Stimulated activated CD8-positive, alpha-beta memory T cell treated with anti-CD3 and anti-CD28 coated beads, Interleukin-7, amount 100 ng/mL, for 4 hours (primary cell): ENCODE measurements around the gene SEPTIN8.

Source experiments
- DNase-seq, 2 donors: peaks; one replicate each; pipeline ENCODE4 v3.0.0-alpha.2; 2020; ENCODE audit warnings: low read depth in 2 of 2

The SEPTIN8 gene

DNA sequence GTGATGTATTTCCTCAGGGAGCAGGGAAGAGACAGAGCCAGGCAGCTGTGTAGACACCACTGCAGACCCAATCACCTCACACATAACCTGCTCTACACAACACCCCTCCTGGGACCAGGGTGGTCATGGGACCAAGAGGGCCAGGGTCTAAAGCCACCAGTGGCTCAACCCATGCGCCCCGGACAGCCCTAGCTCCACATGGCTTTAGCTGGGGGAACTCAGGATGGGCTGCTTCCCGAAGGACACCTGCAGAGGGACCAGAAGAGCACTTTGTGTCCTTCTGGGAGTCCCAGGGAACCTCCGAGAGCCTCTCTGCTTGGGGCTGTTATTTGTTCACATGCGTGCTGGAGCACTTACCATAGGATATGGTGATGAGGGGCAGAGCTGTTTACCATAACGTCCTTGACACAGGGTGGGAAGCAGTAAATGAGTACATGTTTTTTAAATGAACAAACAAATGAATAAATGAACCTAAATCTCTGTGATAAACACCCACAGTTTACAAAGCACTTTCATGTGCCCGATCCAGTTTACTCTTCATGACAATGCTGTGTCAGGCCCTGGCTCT, 12.3 kb downstream of the SEPTIN8 start:
- no peak for DNase-seq

DNA sequence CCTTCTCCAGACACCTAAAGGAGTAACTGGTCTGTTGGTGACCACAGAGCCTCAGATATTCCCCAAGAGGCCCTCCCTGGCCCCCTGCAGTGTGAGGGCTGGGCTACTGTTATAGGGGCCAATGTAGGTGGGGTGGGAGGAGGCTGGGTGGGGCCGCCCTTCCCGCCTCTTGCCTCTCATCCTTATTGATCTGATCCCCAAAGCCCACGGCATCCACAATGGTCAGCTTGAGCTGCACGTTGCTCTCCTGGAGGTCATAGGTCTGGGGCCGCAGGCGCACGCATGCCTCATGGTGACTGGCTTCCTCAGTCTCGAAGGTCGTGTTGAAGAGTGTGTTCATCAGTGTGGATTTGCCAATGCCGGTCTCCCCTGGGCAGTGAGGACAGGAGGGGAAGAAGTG, 13.0 kb downstream of the SEPTIN8 start:
- no peak for DNase-seq

DNA sequence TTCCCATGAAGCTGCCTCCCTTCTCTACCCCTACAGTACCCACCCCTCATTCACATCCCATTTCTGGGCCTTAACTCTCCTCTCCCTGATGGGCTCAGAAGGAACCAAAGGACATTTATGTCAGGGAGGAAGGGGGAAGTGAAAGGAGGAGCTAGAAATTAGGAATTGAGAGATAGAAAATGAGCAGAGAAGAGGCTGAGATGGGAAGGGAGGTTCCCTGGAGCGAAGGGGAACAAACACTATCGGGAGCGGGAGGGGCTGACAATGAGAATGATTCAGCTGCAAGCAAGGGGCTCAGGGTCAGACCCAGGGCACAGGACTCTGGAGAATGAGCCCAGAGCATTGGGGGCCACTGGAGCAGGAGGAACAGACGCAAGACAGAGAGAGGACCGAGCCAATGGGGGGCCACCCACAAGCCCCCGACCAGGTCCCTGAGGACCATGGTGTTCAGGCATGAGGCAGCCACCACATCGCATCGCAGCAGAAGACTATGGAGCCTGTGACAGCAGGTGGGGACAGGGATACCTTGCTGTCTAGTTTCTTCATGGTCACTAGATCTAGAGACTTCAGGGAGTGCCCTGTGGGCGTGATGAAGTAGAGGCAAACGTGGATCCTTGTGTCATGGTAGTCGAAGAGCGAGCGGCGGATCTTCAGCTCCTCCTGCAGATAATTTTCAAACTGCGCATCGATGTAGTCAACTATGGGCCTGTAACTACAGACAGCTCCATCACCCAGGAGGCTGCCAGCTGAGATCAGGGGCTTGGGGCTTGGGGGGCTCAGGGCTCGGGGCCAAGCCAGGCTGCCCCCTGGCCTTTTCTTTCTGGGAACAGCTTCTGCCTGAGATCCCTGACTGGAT, 13.6 kb downstream of the SEPTIN8 start:
- no peak for DNase-seq

DNA sequence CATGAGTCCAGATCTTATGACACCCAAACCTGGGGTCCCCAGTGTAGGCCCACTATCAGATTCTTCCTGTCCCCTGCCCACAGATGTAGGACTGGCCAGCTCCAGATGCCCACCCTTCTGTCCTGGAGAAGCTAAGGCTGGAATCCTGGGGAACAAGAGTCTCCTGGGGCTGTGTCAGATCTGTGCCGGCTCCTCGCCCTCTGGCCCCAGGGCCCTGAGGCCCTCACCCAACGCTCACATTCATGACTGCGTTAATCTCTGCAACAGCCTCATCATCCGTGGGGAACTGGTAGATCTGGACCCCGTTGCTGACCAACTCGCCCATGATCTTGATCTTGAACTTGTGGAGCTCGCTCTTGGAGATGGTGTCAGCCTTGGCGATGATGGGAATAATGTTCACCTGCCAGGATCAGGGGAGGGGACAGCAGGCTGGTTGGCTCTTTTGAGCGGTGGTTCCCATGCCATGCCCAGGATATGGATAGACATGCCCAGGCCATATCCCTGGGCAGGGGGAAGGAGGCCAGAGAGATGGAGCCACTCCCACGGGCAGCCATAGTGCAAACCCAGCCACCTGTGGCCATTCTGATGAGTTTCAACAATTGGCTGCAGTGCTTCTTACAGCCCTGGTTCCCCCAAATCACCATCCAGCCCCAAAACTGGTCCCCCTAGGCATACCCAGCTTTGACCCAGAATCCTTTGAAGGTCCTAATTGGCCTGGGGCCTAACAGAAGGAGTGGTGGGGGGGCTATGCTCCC, 14.6 kb downstream of the SEPTIN8 start:
- no peak for DNase-seq

DNA sequence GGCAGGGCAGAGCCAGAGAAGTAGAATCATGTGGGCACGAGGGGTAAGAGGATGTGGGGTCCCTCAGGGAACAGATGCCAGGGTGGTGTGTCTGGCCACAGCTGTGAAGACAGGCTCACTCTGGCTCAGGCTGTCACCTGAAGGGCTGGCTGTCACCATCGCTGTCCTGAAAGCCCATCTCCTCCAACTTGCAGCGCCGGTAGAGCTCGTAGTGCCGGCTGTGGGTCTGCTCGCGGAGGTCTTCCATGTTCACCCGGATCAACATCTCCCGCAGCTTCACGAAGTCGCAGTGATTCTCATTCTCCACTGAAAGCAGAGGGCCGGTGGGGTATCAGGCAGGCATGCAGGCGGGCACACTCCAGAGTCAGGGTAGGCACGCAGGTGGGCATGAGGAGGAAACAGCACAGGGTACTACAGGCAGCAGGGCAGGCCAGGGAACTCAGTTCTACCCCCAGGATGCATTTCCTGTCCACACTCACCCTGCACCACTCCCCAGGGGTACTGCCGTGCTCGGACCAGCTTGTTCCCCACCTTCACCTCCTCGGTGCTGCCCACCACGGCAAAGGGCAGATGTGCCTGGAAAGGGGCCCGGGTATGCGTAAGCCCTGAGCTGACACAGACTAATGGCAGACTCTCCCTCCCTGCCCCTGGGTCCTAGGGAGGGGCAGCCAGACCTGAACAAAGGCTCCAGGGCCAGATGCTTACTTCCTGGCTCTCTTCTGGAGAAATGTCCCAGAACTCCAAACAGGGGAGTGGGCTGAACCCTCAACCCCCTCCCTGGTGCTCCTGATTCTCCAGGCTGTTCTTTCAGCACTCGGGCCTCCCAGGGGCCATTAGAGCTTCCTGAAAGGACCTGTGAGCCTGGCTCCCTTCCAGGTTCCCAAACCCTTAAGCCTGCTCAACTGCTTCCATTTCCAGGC, 15.5 kb downstream of the SEPTIN8 start:
- DNase-seq: no peak

DNA sequence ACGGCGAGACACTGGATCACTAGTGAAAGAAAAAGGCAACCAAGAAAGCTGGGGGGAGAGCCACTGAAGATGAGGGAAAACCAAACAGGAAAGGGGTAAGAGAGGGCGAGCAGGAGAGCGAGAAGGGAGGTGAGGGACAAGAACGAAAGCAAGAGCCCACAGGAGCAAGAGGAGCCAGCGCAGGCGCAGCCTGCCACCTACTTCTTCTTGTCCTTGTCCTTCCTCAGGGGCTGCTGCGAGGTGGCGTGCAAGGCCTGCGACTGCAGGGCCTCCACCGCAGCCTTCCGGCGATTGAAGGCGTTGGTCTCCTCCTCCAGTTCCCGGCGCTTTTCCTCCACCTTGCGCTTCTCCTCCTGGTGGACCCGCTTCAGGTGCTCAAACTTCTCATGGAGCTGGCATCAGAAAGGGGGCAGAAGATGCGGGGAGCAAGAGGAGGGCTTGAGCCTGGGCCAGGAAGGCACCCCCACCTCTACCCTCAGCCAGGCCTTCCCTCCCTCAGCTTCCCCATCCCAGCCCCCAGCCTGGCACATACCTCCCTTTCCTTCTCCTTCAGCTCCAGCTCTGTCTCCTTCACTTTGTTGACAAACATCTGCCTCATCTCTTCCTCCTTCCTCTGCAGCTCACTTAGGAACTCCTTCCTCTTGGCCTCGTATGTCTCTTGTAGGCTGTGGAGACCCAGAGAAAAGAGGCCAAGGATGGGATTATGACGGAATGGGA, 16.3 kb downstream of the SEPTIN8 start:
- no peak for DNase-seq

DNA sequence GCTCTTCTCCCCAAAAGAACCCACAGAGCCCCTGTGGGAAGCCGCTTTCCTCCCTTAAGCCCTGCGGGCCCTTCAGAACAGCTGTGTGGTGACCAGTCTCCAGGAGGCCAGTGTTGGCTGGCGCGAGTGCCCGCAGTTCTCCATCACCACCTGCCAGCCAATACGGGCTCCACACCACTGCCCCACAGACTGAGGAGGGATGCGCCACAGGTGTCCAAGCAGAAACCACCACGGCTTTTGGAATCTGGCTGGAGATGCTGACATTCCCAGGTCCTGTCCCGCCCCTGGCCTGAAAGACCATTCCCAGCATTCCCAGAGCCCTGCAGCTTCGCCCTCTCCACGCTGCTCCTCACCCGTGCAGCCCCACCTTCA, 17.0 kb downstream of the SEPTIN8 start:
- DNase-seq: no peak

DNA sequence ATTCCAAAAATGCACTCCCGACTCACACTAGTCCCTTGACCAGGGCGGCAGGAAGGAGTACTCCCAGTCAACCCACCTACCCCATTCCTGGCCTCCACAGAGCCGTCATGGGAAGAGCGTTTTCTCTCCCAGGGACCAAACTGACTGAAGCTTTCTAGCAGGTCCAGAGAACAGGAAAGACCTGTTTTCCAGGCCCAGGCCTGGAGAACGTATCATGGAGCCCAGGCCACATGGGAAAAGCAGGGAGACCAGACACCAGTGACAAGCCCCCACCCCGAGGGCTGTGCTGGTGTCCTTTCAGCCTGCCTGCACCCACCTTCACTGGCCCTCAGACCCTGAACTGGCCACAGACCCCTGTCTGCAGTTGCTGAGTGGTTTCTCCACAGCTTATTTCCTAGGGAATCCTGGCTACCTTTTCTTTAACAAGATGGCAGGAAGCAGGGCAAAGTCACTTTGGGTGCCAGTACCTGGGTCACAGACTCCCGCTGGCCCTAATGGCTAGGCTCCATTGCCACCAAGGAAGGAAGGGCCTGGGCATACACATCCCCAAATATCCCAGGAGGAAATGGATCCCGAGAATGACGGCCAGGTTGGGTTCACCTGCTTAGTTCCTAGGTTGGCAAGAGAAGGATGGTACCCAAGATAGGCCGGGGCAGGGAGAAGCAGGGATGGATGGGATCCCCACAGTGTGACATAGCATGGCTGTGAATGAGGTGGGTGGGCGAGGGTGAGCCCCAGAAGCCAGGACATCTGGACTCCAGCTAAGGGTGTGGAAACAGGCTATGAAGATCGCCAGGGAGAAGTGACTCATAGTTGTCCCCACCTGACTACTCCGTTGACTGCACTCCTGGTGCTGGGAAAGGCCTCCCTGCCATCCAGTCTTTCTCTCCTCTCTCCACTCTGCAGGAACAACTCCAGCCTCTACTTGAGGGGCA, 17.7 kb downstream of the SEPTIN8 start:
- DNase-seq: no peak

DNA sequence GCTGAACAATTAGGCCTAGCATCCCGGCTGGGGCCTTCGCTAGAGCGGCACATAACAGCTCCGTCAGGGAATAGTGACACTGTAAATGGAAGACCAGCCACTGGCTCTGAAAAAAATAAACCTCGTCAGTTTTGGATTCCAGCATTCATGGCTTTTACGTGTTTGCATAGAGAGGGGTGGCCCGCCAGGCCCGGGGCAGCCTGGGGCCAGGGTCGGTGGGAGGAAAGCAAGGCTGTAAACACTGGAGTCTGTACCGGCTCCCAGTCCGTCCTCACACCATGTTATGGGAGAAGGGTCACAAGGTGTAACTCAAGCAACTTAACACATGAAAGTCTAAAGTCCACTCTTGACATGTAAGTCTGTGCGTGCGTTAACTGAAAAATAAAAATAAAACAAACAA, 18.6 kb downstream of the SEPTIN8 start:
- no peak for DNase-seq

DNA sequence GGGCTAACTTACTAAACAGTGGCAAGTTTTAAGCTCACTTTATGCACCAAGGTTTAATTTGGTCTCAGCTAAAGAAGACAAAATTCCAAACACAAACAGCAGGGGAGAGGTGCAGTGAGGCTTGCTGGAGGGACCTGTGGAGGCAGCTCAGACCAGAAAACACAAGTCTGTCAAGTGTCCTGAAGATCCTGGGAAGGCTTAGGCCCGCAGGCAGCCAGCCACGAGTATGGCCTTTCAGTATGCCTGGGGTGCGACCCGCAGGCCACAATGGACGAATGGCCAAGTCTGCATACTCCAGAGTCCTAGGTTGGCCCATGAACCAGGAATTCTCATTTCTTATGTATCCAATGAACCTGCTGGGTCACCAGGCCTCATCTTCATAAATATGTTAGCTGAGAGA, 20.5 kb downstream of the SEPTIN8 start:
- no peak for DNase-seq

DNA sequence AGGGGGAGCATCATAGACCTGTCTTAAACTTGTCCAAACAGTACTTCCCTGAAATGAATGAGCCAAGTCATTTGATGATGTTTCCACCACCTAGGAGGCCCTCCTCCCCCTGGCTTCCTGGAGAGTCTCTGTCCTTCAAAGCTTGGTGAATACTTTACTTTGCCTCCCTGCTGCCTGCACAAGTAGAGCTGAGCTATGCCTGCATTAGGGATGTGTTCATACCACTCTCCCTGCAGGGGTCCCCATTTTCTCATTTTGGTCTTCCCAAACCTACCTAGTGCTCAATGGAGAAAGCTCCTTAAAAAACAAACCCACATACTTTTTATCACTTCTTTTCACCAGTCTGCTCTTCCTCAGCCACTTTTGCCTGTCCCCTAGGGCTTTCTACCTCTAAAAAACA, 22.1 kb downstream of the SEPTIN8 start:
- no peak for DNase-seq

DNA sequence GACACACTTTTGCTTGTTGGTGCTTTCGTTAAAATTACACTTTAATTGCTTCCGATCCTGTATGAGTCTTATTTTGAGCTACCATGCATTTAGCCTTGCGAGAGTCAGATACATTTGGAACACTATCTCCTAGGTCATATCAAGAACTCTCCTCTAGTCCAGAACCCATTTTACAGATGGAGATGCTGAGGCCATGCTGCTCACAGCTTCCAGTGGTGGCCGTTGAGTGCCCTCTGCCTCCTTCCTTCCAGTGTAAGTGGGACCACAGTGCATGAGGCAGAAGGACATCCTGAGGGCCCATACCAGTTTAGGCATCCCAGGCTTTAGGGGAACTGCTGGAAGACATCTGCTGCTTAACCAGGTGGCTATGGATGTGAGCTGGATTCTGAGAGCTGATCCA, 22.9 kb downstream of the SEPTIN8 start:
- DNase-seq: no peak

DNA sequence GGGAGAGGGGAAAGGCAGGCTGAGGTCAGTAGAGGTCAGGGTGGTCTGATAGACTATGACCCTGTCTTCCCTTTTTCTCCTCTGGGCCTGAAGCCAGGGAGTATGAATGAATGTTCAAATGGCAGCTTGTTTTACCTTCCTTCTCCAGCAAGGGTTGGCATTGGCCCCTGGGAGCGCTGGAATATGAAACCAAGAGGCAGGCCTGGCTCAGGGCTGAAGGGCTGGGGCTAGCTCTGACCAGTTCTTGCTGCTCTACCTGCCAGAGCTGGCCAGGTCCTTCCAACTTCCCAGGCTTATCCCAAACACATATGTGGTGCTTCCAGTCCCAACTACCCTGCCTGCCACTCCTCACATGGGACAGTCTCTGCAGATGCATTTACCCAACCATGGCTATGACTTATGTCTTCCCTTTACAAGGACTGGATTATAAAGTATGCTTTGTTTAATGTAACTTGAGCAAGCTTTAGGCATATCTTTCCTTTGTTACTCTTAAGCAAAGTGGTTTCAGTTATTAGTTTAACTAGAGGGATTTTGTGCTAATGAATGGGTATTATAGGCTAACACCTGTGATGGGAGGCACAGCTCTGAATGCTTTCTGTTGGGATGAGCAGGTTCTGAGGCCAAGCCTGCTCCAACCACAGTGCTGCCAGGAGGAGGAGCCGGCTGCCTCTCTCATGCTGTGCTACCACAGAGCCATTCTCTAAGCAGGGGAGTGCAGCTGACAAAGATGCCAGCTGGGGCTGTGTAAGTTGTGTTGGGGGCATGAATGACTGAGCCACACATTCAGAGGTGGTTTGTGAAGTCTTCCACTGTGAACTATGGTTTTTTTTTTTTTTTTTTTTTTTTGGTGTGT, 23.7 kb downstream of the SEPTIN8 start:
- no peak for DNase-seq

DNA sequence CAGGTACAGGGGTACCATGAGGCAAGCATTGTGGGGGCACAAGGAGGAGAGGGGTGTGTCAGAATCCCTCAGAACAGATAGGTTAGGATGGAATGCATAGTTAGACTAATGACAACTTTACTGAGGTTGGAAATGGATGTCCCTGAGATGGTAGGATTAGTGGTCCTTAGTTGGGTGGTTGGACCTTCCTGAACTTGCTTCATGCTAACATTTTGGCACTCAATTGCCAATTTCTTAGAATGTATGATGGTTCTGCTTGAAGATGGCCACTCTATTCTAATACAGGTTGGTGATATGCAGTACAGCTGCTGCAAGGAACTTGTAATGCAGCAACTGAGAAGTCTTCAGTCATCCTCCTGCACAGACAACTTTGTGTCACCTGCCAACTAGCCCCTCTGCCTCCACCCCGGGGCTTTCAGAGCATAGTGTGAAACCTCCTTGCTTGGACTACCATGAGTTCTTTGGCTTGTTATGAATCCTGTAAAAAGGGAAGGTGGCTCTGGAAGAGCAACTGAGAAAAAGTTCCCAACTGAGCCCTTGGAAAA, 24.4 kb downstream of the SEPTIN8 start:
- no peak for DNase-seq

DNA sequence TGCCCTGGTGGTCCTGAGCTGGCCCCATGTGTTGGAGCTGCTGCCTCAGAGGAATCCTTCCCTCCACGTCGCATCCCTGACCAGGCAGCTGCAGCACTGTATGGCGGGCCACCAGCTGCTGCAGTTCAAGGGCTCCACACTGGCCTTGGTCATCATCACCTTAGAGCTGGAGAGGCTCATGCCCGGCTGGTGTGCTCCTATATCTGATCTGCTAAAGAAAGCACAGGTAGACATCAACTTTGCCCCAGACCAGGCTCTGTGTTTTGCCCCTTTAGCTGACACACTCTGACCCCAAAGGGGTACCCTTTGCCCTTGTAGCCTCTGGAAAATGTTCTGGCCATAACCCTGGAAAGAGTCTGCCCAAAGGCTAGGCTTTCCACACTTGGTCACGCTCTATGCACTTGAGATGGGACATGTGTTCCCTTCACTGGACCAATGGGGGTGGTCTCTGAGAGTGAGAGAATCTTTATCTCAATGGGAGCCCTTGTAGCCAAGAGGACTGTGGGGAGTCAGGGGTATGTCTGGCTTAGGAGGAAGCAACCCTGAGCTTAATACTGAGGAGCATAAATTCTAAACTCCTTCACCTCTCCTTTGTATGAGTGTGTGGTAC, 25.0 kb downstream of the SEPTIN8 start:
- DNase-seq: no peak

DNA sequence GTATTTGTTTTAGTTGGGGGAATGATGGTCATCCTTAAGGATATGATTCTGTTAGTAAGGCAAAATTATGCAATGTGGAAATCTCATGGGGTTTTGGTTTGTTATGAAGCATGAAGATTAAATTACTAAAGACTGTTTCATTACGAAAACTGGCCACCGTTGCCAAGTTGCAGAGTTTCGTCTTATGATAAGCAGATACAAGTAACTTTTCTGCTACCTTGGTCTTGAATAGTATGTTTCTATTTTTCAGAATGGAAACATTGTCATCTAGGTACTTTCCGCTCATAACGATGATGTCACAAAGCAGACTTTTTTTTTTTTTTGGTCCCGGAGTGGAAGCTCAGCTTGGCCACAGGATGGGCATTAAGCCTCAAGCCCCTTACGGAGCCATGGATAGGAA, 25.6 kb downstream of the SEPTIN8 start:
- DNase-seq: no peak

DNA sequence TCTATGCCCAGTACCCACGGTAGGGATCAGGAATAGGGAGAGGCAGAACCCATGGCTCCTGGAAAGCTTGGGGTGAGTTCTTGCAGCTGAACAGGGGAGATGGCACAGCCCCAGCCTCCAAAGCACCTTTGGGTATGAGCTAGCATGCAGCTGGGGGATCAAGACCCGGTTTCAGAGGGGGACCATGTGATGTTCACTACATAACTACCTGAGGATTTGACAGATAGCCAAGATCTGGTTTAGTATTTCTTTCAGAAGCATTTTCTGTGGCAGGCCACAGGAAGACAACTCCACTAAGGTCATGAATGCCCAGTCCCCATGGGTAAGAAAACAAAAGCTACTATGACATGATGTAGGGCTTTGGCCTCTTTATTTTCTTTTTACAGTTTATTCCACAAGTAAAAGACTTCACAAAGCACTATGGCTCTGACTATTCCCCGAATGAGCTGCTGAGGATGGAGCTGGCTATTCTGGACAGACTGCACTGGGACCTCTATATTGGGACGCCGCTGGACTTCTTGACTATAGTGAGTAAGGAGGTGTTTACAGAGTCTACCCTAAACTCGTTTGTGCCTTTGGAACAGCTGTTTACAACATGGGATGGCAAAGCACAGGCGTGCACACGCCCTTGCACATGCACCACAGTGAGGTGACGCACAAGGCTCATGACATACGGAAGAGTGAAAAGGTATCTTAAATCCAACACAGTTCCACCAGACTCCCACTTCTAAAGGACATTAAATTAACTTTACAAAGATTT, 26.4 kb downstream of the SEPTIN8 start:
- DNase-seq: no peak

DNA sequence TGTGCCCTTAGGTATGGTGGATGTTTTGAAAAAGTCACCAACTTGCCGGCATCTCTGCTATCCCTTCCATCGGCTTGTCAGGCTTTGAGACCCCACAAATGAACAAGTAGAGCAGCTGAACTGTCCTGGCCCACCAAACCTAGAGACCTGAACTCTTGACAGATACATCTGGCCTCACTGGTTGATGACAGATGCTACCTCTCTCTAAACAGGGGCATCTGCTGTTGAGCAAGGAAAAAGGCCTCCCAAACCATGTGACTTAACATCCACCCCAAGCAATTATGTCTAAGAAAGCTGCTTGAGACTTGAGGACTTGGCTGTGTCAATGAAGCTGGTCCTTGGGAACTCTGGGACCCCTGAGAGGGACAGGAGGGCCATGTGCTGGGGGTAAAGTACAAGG, 27.5 kb downstream of the SEPTIN8 start:
- DNase-seq: no peak
